Smooth muscle cell (in vitro differentiated cells): ENCODE data around the gene EEPD1. TPM values are rescaled to one million over a fixed set of nuclear protein-coding genes. Genes with fewer than 3 reads are reported as not detected.

Experiments used
- DNase-seq: peaks from one replicate; lab custom pipeline; 2025; ENCODE audit not compliant: unreplicated experiment; lab: John Stamatoyannopoulos, UW
- H2AFZ ChIP-seq: fragments of 200-600 bp; sonication (generic); 2 replicates; pipeline ENCODE4 v1.6.0; 2016; ENCODE audit warnings: antibody characterized with exemption, low read depth, mild to moderate bottlenecking
- H3F3A ChIP-seq: fragments of 200-600 bp; sonication (generic); 2 replicates; pipeline ENCODE4 v1.6.0; 2017; ENCODE audit warnings: antibody characterized with exemption, low read depth
- H3K27ac ChIP-seq: fragments of 200-600 bp; sonication (generic); 2 replicates; pipeline ENCODE4 v1.5.1; 2016; ENCODE audit warnings: low read depth, mild to moderate bottlenecking
- H3K27me3 ChIP-seq: fragments of 200-600 bp; sonication (generic); 2 replicates; pipeline ENCODE4 v1.6.1; 2016; ENCODE audit warnings: low read depth, mild to moderate bottlenecking
- H3K36me3 ChIP-seq: fragments of 200-600 bp; sonication (generic); 2 replicates; pipeline ENCODE4 v1.5.1; 2016; ENCODE audit warnings: low read depth
- H3K4me1 ChIP-seq: fragments of 200-600 bp; sonication (generic); 2 replicates; pipeline ENCODE4 v1.5.1; 2016; ENCODE audit warnings: low read depth
- H3K4me2 ChIP-seq: fragments of 200-600 bp; sonication (generic); 2 replicates; pipeline ENCODE4 v1.6.0; 2016; ENCODE audit warnings: mild to moderate bottlenecking
- H3K4me3 ChIP-seq: fragments of 200-600 bp; sonication (generic); 2 replicates; pipeline ENCODE4 v1.5.1; 2016; ENCODE audit warnings: mild to moderate bottlenecking
- H3K79me2 ChIP-seq: fragments of 200-600 bp; sonication (generic); 2 replicates; pipeline ENCODE4 v1.6.0; 2016; ENCODE audit warnings: low read depth, mild to moderate bottlenecking
- H3K9ac ChIP-seq: fragments of 200-600 bp; sonication (generic); 2 replicates; pipeline ENCODE4 v1.6.0; 2016; ENCODE audit warnings: low read depth
- H3K9me3 ChIP-seq: fragments of 200-600 bp; sonication (generic); replicated peaks from 2 replicates; pipeline ENCODE4 v1.5.1; 2016; ENCODE audit warnings: low read depth
- H4K20me1 ChIP-seq: fragments of 200-600 bp; sonication (generic); 2 replicates; pipeline ENCODE4 v1.6.0; 2016; ENCODE audit warnings: low read depth
- WGBS: methylation state at CpG from one replicate; pipeline ENCODE4 v1.1.7; 2016; ENCODE audit warnings: low lambda C conversion rate; 5-methylcytosine and 5-hydroxymethylcytosine counted together
- polyA plus RNA-seq: library from polyadenylated mRNA; unstranded; fragments of >200 nt; fragmentation: Nextera tagmentation; extraction: Ambion mirVana; gene quantifications from 2 replicates; pipeline ENCODE4 v1.2.1, GENCODE V29; 2016
- total RNA-seq: library from RNA; depleted of rRNA; stranded (reverse); fragments of >200 nt; gene quantifications from 2 replicates; pipeline ENCODE4 v1.2.3, GENCODE V29; 2014
- TF ChIP-seq, protein P1 (sequence below): fragments of 200-600 bp; sonication (generic); IDR thresholded peaks from 2 replicates; pipeline ENCODE4 v1.5.1; 2017; ENCODE audit warnings: borderline replicate concordance, mild to moderate bottlenecking, antibody characterized with exemption; ENCODE audit not compliant: insufficient read depth, poor library complexity, severe bottlenecking

EEPD1 gene
- total and polyA plus RNA-seq, 2 experiments from 2014 or later: 1.5 TPM

GRCh38 chr7:36190447-36191291, 37.6 kb downstream of the EEPD1 start:
- Histone ChIP-seq H3K4me3 (no peak overlapping the region), H3K4me1 (no peaks in the 10 kb centered on the region), H3K27ac (no peak overlapping the region), H3K36me3 (no peaks in the 10 kb centered on the region), H3K9ac (no peak overlapping the region), H3F3A (no peaks in the 10 kb centered on the region), H4K20me1 (no peaks in the 10 kb centered on the region), H3K27me3 (no peaks in the 10 kb centered on the region), H2AFZ (no peak overlapping the region), H3K9me3 (no peaks in the 10 kb centered on the region), H3K79me2 (no peaks in the 10 kb centered on the region), H3K4me2 (no peak overlapping the region)
- TF ChIP-seq, protein P1, sequence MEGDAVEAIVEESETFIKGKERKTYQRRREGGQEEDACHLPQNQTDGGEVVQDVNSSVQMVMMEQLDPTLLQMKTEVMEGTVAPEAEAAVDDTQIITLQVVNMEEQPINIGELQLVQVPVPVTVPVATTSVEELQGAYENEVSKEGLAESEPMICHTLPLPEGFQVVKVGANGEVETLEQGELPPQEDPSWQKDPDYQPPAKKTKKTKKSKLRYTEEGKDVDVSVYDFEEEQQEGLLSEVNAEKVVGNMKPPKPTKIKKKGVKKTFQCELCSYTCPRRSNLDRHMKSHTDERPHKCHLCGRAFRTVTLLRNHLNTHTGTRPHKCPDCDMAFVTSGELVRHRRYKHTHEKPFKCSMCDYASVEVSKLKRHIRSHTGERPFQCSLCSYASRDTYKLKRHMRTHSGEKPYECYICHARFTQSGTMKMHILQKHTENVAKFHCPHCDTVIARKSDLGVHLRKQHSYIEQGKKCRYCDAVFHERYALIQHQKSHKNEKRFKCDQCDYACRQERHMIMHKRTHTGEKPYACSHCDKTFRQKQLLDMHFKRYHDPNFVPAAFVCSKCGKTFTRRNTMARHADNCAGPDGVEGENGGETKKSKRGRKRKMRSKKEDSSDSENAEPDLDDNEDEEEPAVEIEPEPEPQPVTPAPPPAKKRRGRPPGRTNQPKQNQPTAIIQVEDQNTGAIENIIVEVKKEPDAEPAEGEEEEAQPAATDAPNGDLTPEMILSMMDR: no peak
- DNase-seq: no peak
- 98% methylated on average over 5 of the region's 5 CpGs for WGBS

DNA sequence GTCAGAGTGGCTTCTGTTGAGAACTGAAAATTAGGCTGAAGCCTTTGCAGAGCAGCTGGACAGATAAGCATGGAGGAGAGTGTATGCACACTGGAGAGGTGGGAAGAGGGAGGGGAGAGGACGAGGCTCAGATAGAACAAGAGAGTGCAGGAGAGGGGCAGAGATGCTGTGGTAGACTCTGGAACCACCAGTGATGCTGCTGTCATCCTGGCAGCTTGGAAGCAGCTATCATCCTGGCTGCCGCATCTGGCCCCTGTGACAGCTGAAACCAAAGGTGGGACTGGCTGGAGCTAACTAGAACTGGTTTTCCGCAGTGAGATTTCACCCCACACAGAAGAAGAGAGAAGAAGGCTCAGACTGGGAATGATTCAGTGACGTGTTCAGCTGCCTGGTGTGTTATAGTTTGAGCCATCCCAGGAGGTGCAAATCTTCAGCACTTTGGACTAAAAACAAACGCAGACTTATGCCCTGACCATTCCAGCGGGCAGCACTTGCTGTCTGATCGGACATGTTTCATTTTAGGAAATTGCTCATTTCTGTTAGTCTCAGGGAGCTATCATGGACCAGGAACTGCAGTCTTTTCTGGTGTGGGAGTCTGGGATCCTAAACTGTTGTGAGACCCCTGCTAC, 38.4 kb downstream of the EEPD1 start:
- H3K79me2 ChIP-seq: no peaks in the 10 kb centered on the region
- peak overlapping the region; percentile 26 for H3K9ac ChIP-seq
- H3K4me1 ChIP-seq: no peaks in the 10 kb centered on the region
- no peak overlapping the region for H2AFZ ChIP-seq
- H3K27me3 ChIP-seq: no peaks in the 10 kb centered on the region
- H3K4me2 ChIP-seq: peak overlapping the region; percentile 42
- no peak overlapping the region for H3K4me3 ChIP-seq
- 54% methylated on average over 7 of the region's 7 CpGs for WGBS
- H4K20me1 ChIP-seq: no peaks in the 10 kb centered on the region
- TF ChIP-seq, protein P1: no peak
- DNase-seq: no peak
- no peaks in the 10 kb centered on the region for H3F3A ChIP-seq
- no peaks in the 10 kb centered on the region for H3K9me3 ChIP-seq
- peak overlapping the region; percentile 43 for H3K27ac ChIP-seq
- H3K36me3 ChIP-seq: no peaks in the 10 kb centered on the region

GRCh38 chr7:36192053-36192824, 39.2 kb downstream of the EEPD1 start:
- Histone ChIP-seq H3K4me2 (peak overlapping the region; percentile 42), H3K79me2 (no peaks in the 10 kb centered on the region), H3K4me1 (no peaks in the 10 kb centered on the region), H3F3A (no peaks in the 10 kb centered on the region), H3K9me3 (no peaks in the 10 kb centered on the region), H3K9ac (peak overlapping the region; percentile 26), H3K4me3 (no peak overlapping the region), H2AFZ (no peak overlapping the region), H4K20me1 (no peaks in the 10 kb centered on the region), H3K36me3 (no peaks in the 10 kb centered on the region), H3K27me3 (no peaks in the 10 kb centered on the region), H3K27ac (peak overlapping the region; percentile 43)
- WGBS: 64% methylated on average over 11 of the region's 11 CpGs
- TF ChIP-seq, protein P1: no peak
- no peak for DNase-seq
